ENCODE data around the gene ADAMTS9. TPM values are rescaled to one million over a fixed set of nuclear protein-coding genes. Genes with fewer than 3 reads are reported as not detected.

The ADAMTS9 gene
- polyA plus RNA-seq, 1 donor from 2014 or later: 0.32 TPM

DNA sequence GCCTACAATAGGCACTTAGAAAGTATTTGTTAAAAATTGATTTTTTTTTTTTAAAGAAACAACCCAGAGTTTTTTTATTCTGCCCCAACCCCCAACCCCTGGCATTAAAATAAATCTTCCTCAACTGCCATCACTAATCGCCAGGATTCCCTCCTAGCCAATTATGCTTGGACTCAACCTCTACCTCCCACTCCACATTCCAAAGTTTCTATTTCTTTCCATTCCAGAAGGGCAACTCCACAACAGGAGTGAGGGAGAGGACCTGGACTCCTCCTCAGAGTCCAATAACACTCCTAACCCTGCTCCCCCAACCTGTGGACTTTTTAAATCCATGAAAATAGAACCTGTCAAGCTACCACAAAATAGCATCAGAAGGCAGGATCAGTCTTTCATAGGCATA lies 99.4 kb downstream of the ADAMTS9 start:
- no peak for TF ChIP-seq RAD21 (conservative IDR thresholded peaks at IDR 0.05)
- no peak for TF ChIP-seq POLR2AphosphoS5 (IDR thresholded peaks at IDR 0.05)
- no peak for TF ChIP-seq MXI1 (conservative IDR thresholded peaks at IDR 0.05; ENCODE audit: poor library complexity, severe bottlenecking)
- no peak for TF ChIP-seq EZH2 (IDR thresholded peaks at IDR 0.05; ENCODE audit: borderline replicate concordance, insufficient read depth, low read length, poor library complexity, severe bottlenecking)
- TF ChIP-seq, protein P1, sequence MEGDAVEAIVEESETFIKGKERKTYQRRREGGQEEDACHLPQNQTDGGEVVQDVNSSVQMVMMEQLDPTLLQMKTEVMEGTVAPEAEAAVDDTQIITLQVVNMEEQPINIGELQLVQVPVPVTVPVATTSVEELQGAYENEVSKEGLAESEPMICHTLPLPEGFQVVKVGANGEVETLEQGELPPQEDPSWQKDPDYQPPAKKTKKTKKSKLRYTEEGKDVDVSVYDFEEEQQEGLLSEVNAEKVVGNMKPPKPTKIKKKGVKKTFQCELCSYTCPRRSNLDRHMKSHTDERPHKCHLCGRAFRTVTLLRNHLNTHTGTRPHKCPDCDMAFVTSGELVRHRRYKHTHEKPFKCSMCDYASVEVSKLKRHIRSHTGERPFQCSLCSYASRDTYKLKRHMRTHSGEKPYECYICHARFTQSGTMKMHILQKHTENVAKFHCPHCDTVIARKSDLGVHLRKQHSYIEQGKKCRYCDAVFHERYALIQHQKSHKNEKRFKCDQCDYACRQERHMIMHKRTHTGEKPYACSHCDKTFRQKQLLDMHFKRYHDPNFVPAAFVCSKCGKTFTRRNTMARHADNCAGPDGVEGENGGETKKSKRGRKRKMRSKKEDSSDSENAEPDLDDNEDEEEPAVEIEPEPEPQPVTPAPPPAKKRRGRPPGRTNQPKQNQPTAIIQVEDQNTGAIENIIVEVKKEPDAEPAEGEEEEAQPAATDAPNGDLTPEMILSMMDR (IDR thresholded peaks at IDR 0.05; ENCODE audit: poor library complexity, severe bottlenecking): no peak
- no peak for TF ChIP-seq TAF1 (IDR thresholded peaks at IDR 0.05; ENCODE audit: low read depth)
- Histone ChIP-seq H2AFZ (ENCODE audit: low read depth, low read length) (no peak overlapping the region), H3K9me2 (ENCODE audit: insufficient read depth, low read length) (no peaks in the 10 kb centered on the region), H3K79me2 (replicated peaks; ENCODE audit: insufficient read depth, low read length) (no peaks in the 10 kb centered on the region), H3K9ac (ENCODE audit: low read length) (no peak overlapping the region), H3K4me3 (ENCODE audit: low read length) (no peak overlapping the region), H3F3A (ENCODE audit: insufficient read depth, low read length, poor library complexity, severe bottlenecking) (no peaks in the 10 kb centered on the region), H4K20me1 (ENCODE audit: insufficient read depth) (no peaks in the 10 kb centered on the region), H3K27ac (ENCODE audit: low read length) (no peak overlapping the region), H3K9me3 (ENCODE audit: low read length) (no peaks in the 10 kb centered on the region), H3K36me3 (ENCODE audit: insufficient read depth, low read length) (no peaks in the 10 kb centered on the region), H3K4me2 (ENCODE audit: low read length) (no peak overlapping the region), H3K27me3 (ENCODE audit: insufficient read depth, low read depth, low read length) (no peaks in the 10 kb centered on the region)

DNA sequence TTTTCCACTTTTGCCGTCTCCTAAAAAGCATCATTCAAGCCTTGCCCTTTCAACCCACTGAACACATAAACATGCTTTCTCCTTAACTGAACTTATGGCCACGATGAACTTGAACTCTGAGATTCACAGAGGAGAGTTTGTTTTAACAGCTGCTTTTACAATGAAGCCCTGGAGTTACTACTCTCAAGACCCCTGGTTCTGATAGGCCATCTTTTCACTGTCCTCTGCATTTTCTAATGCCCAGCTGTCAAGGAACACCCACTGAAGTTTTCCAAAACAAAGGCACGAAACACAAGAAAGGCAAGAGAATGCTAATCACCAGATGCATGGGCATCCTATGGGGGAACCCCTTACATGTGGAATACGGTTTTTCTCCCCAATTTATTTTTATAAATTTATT lies 100.8 kb downstream of the ADAMTS9 start:
- Histone ChIP-seq H3K4me3 (ENCODE audit: low read length) (no peak overlapping the region), H3K79me2 (replicated peaks; ENCODE audit: insufficient read depth, low read length) (no peaks in the 10 kb centered on the region), H3F3A (ENCODE audit: insufficient read depth, low read length, poor library complexity, severe bottlenecking) (no peaks in the 10 kb centered on the region), H2AFZ (ENCODE audit: low read depth, low read length) (no peak overlapping the region), H3K36me3 (ENCODE audit: insufficient read depth, low read length) (no peaks in the 10 kb centered on the region), H4K20me1 (ENCODE audit: insufficient read depth) (no peaks in the 10 kb centered on the region), H3K9ac (ENCODE audit: low read length) (no peak overlapping the region), H3K27me3 (ENCODE audit: insufficient read depth, low read depth, low read length) (no peaks in the 10 kb centered on the region), H3K9me2 (ENCODE audit: insufficient read depth, low read length) (no peaks in the 10 kb centered on the region), H3K4me2 (ENCODE audit: low read length) (no peak overlapping the region), H3K9me3 (ENCODE audit: low read length) (no peaks in the 10 kb centered on the region), H3K27ac (ENCODE audit: low read length) (no peak overlapping the region)
- TF ChIP-seq TAF1 (IDR thresholded peaks at IDR 0.05; ENCODE audit: low read depth) (no peak), SMC3 (conservative IDR thresholded peaks at IDR 0.05; ENCODE audit: poor library complexity) (no peak), EZH2 (IDR thresholded peaks at IDR 0.05; ENCODE audit: borderline replicate concordance, insufficient read depth, low read length, poor library complexity, severe bottlenecking) (no peak), POLR2AphosphoS5 (IDR thresholded peaks at IDR 0.05) (no peak), EP300 (conservative IDR thresholded peaks at IDR 0.05; ENCODE audit: poor library complexity, severe bottlenecking) (no peak), MXI1 (conservative IDR thresholded peaks at IDR 0.05; ENCODE audit: poor library complexity, severe bottlenecking) (no peak), RAD21 (conservative IDR thresholded peaks at IDR 0.05) (no peak)
- TF ChIP-seq, protein P2, sequence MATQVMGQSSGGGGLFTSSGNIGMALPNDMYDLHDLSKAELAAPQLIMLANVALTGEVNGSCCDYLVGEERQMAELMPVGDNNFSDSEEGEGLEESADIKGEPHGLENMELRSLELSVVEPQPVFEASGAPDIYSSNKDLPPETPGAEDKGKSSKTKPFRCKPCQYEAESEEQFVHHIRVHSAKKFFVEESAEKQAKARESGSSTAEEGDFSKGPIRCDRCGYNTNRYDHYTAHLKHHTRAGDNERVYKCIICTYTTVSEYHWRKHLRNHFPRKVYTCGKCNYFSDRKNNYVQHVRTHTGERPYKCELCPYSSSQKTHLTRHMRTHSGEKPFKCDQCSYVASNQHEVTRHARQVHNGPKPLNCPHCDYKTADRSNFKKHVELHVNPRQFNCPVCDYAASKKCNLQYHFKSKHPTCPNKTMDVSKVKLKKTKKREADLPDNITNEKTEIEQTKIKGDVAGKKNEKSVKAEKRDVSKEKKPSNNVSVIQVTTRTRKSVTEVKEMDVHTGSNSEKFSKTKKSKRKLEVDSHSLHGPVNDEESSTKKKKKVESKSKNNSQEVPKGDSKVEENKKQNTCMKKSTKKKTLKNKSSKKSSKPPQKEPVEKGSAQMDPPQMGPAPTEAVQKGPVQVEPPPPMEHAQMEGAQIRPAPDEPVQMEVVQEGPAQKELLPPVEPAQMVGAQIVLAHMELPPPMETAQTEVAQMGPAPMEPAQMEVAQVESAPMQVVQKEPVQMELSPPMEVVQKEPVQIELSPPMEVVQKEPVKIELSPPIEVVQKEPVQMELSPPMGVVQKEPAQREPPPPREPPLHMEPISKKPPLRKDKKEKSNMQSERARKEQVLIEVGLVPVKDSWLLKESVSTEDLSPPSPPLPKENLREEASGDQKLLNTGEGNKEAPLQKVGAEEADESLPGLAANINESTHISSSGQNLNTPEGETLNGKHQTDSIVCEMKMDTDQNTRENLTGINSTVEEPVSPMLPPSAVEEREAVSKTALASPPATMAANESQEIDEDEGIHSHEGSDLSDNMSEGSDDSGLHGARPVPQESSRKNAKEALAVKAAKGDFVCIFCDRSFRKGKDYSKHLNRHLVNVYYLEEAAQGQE (IDR thresholded peaks at IDR 0.05; ENCODE audit: borderline replicate concordance): no peak
- TF ChIP-seq, protein P1 (IDR thresholded peaks at IDR 0.05; ENCODE audit: poor library complexity, severe bottlenecking): no peak
